CD4-positive, alpha-beta T cell treated with Interleukin-2 at 100 ng/mL for 4 hours (primary cell): Measurements from ENCODE around the gene SEC23B.

Source experiments
- DNase-seq: peaks from one replicate; pipeline ENCODE4 v3.0.0-alpha.2; 2020; ENCODE audit warnings: low spot score

SEC23B gene

DNA sequence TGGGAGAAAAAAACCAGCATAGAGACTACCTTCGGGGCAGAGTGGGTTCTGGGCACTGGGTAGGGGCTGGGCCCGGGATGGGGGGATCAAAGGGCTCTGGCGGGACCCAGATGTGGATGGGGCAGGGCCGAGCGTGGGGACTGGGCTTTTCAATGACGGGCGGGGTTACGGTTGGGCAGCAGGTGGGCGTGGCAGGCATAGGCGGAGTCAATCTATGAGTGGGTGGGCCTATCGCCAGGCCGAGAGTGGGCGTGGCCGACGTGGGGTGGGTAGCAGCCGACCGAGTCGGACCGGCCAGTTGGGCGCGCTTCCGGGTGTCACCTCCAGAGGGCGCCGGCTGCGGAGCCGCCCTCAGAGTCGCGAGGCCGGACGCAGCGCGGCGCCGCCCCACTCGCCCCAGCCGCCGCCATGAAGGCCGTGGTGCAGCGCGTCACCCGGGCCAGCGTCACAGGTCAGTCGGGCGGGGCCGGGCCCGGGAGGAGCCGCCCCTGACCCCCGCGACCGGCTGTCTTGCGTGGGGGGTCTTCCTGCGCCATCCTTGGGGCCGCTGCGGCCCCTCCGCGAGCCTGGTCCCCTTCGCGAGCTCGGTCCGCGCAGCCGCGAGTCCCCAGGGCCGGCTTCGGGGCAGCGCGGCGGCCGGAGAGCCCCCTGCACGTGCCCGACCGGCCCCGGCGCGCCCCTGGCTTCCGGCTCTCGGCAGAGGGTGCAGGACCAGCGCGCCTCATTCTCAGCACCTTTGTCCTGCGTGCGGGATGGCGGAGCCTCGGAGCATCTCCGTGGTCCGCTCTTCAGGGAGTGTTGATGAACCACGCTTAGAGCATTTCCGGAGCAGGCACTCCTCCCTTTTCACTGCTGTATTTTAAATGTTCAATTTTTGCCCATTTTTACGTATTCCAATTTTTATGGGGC, 80.2 kb downstream of the SEC23B start, which contains the start of gene DTD1:
TSS of gene DTD1 (plus strand) at position 390 of the 909 bp plus-strand sequence. CDS start at position 409, 19 bp downstream.
- DNase-seq, result peak; percentile 87

DNA sequence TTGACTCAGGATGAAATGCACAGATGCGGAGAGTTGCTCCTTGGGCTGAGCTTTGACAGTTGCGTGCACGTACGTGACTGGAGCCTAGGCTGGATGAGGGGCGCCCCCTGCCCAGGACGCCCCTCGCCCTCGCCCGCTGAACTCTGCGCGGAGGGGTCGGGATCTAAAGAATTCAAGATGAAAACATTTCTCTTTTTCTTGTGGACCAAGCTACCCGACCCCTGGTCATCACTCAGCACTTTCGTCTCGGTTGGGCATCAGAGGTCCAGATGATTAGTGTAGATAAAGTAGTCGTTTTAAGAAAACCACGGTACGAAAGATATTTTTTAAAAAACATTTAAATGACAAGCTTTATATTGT, 80.8 kb downstream of the SEC23B start:
- DNase-seq, result no peak

DNA sequence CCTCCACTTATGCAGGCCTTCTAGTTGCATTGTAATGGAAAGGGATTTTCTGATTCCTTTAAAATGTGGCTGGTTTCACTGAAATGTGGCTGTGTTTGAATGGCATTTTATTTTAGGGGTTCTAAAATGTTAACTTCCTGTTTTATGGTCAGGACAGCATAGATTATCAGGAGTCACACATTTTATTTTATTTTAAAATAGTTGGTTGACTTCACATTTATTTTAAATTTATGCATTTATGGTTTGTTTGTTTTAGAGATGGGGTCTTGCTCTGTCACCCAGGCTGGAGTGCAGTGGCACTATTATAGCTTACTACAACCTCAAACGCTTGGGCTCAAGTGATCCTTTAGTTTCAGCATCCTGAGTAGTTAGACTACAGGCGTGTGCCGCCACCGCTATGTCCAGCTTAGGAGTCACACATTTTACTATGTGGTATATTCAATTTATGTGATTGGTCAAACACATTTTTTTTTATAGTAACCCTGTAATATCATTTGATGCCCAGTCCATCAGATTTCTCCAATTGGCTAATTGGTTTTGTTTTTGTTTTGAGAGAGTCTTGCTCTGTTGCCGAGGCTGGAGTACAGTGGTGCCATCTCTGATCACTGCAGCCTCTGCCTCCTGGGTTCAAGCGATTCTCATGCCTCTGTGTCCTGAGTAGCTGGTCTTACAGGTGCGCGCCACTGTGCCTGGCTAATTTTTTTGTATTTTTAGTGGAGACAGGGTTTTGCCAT, 82.4 kb downstream of the SEC23B start:
- no peak for DNase-seq

DNA sequence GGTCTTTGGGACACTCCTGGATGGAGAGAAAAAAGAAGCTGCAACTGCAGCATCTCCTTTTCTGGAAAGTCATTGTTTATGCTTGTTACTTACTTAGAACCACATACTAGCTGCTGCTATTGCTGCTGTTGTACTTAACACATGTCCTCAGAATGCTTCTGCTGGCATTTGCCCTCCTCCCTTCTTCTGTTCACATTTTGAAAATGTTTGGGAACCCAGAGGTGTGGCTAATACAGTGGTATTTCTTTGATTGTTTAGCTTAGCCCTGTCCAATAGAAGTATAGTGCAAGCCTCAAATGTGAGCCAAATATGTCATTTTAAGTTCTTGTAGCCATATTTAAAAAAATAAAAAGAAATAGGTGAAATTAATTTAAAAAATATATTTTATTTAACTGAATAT, 88.5 kb downstream of the SEC23B start:
- DNase-seq, result no peak

DNA sequence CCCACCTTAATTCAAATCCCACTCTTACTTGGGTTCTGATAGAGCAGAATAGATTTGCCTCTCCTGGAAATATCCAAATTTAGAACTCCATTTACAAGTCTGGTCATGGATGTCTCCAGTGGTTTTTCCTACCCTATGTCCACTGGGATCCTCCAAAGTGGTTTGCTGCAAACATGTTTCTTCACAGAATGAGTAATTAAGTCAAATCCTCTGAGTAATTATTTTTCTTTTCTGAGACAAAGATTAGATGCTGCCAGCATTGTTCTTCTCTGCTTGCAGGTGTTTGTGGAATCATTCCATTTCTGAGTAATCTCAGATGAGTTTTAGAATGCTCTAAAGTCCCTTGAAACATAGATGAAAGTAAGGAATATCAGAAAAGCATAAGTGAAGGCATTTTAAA, 102.0 kb downstream of the SEC23B start:
- no peak for DNase-seq
